SIG-M5 (cell line): ENCODE results near the gene IGF1.
"Not testable (repeated sequence)": the region's sequence is repeated elsewhere in the genome, so short reads cannot be mapped to it uniquely, and the experiment has no call there.

Experiments used
- DNase-seq: peaks from one replicate; lab custom pipeline; 2025; lab: John Stamatoyannopoulos, UW

The IGF1 gene

DNA sequence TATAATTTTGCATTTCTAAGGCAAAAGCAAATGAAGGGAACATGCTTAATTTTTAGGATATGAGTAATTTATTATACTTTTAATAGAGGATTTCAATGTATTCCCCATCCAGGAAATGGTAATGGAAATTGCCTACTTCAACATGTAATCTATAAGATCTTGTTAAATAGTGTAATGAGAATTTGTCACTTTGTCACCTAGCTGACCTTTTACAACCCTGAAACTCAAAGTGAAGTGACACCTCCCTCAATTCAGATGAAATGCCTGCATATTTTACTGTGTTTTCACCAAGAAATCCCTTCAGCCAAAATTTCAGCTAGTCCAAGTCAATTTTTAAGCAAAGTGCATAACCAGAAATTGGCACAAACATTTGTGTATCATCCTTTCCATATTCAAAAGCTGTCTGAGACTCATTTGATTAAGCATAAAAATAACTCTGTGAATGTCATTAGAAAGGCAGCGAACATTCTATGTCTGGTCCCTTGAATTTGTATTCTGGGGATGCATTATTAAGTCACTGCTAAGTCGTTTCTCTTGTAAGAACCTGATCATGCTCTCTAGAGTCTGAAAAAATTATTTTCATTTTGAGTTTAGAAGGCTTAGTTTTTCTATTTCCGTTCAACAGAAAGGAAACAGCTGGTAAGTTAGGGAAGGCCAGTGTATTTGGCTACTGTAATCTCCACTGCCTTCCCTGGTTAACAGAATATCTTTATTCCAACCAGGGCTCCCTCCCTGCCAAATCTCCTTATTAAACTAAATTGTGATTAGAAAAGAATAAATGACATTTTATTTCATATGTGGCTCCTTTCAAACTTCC is 100.8 kb downstream of the IGF1 start:
- no peak for DNase-seq

DNA sequence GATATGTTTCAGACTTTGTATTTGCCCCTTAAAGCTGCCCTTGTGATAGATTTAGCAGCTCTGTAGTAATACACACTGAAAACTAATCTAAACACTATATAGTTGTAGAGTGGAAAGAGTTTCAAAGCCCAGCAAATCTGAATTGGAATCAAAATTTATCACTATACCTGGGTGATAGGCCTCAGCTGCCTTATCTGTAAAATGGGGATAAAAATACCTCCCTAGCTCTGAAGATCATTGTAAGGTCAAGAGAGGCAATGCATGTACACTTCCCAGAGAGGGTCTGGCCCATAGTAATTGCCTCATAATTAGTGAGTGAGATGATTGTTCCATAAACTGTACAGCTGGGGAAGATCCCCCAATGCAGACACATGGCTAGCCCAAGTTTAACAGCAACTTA is 103.6 kb downstream of the IGF1 start:
- DNase-seq: no peak

DNA sequence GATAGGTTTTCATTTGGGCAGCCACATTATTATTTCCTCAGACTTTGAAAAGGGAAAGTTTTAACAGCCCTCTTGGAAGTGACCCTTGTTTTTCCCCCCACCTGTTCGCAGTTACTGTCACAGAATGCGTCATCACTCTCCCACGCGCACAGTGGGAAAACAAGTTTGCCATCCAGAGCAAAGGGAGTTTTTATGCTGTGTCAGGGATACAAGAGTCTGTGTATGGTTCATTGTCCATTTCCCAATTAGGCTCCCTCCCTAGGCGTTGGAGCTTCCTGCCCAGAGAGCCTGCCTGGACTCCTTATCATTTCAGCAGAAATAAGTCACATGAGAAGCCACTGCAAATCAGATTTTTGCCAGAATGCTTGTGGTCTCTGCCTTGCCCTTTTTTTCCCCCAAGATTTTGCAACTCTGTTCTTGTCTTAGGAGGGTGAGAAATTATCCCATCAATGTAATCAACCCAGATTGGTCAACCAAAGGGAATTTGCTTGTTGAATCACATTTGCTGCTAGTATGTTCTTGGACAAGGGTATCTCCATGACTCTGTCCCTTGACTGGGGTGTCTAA is 104.1 kb downstream of the IGF1 start:
- DNase-seq: no peak

DNA sequence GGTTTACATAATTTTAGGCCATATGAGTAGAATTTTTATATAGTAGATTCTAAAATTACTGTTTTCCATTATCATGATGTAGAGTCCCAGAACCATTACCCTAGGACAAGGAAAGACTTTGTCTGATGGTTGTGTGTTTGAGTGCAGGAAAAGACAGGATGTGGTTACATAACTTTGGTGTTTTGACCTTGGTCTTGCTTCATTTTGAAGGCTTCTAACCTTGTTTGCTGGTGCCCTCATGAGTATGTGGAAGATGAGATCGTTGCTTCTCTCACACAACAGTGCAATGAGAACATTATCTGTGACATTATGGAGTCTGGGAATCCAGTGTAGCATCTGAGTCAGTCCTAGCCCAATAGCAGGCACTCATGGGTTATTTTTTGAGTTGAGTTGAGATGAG is 106.2 kb downstream of the IGF1 start:
- DNase-seq: no peak

DNA sequence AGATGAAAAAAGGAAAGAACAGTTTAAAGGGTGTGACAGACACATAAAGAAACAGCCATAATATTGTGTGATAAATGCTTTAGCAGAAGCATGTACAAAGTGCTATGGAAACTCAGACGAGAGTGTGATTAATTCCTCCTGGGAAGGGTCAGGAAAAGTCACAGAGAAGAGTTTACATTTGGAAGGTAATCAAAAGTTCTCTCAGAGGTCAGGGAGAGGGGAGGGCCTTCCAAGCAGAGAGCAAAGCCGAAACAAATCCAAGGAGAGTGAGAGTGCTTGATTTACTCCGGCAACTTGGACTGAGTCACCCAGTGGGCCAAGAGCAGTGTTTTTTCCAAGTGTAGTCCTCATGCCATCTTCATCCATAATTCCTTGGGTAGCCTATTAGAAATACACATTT is 108.3 kb downstream of the IGF1 start:
- no peak for DNase-seq

DNA sequence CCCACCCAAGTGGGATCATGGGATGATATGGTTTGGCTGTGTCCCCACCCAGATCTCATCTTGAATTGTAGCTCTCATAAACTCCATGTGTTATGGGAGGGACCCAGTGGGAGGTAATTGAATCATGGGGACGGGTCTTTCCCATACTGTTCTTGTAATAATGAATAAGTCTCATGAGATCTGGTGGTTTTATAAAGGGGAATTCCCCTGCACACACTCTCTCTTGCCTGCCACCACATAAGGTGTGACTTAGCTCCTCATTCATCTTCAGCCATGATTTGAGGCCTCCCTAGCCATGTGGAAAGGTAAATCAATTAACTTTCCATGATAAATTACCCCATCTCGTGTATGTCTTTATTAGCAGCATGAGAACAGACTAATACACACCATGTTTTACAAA is 109.2 kb downstream of the IGF1 start:
- no peak for DNase-seq

DNA sequence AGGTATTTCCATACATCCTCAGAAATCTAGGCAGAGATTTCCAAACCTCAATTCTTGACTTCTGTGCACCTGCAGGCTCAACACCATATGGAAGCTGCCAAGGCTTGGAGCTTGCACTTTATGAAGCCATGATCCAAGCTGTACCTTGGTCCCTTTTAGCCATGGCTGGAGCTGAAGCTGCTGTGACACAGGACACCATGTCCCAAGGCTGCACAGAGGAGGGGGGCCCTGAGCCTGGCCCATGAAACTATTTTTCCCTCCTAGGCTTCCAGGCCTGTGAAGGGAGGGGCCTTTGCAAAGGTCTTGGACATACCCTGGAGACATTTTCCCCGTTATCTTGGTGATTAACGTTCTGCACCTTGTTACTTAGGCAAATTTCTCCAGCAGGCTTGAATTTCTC is 110.5 kb downstream of the IGF1 start:
- no peak for DNase-seq

DNA sequence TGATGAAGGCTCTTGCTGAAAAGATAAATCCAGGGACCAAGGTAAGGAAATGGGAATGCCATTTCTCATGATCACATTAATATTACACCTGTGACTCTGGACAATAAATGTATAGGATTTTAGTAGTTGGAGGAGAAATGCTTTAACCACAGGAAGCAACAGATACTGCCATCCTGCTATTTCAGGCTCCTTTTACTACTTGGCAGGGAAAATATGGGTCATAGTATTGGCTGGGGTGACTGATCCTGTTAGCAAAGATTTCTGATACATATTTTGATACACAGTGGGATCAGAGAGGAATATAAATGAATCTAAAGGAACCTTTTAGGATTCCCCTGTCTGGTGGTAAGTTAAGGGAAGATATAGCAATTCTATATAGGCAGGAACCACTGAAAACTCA is 115.0 kb downstream of the IGF1 start:
- DNase-seq: no peak

DNA sequence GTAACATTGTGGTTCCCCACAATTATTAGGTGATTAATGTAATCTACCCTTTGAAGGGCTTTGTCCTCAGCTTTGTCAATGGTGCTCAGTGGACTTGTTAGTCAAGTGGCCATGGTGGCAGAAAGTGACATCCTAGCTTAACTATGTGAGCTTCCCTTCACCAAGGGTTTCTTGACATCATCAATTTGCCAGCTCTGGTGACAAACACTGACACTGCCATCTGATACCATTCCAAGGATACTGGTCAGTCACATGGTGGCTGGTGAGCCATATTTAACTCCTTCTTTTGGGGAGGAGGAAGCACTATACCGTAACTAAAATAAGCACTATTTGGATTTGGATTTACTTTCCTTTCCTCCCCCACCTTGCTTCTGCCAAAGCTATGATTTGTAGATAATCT is 115.7 kb downstream of the IGF1 start:
- DNase-seq: no peak

DNA sequence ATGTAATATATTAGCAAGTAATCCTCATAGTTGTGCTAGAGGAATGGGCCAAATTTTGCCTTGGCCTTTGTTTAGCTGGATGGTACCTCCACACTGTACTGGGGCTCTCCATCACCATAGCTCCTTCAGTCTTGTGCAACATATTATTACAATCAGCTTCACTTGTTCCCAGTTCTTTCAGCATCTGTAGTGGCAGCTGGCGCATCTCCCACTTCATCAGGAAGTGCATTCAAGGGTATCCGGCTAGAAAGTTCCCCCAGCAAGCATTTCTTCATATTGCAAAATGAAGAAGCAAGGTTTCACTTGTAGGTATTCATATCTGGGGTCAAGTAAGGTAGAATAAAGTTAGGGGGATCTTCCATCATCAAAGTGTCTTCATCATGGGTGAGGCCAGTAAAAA is 123.7 kb downstream of the IGF1 start:
- no peak for DNase-seq

DNA sequence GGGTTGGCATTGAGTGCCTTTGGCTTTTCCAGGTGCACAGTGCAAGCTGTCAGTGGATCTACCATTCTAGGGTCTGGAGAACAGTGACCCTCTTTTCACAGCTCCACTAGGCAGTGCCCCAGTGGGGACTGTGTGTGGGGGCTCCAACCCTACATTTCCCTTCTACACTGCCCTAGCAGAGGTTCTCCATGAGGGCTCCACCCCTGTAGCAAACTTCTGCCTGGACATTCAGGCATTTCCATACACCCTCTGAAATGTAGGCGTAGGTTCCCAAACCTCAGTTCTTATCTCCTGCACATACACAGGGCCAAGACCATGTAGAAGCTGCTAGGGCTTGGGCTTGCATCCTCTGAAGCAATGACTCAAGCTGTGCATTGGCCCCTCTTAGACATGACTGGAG is 126.1 kb downstream of the IGF1 start:
- not testable (repeated sequence) for DNase-seq

DNA sequence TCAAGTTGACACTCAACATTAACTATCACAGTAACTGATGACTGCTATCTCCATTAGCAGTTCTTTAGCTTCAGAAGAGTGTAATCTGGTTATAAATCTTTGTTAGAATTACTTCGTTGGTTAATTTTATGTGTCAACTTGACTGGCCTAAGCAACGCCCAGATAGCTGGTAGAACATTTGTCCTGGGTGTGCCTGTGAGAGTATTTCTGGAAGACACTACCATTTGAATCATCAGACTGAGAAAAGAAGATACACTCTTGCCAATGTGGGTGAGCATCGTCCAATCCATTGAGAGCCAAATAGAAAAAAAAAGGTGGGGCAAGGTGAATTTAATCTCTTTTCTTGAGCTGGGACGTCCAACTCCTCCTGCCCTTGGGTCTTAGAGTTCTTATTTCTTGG is 129.0 kb downstream of the IGF1 start:
- DNase-seq: no peak

DNA sequence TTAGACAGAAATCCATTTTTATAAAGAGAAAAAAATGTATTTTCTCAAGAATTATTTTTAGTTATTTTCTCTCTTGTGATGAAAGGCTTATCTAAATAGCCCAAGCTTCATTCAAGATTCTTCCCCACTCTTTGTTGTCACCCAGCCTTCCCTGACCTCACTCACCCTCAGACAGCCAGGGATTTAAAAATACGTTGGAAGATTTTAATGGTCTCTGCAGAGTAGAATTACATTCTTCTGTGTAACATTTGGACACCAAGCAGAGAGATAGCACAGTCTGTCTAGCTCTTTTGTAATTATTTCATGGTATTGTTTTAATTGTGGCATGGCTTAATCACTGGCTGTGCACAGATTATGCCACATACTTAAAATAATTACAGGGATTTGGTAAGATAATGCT is 130.3 kb downstream of the IGF1 start:
- no peak for DNase-seq

DNA sequence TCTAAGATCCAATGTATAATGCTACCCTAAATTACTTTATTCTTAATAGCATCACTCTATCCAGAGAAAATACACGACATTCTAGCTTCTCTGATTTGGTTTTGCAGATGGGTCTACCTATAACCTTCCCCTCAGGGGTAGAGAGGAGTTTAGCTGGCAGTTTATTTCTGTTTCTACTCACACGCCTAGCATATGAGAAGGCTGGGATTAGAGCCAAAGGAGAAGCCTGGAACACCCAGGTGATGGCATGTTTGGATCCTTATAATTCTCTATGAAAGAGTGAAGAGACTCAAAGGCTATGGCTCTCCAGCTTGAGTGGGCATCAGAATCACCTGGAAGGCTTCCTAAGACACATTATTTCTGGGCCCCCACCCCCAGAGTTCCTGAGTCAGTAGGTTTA is 131.3 kb downstream of the IGF1 start:
- DNase-seq: no peak

DNA sequence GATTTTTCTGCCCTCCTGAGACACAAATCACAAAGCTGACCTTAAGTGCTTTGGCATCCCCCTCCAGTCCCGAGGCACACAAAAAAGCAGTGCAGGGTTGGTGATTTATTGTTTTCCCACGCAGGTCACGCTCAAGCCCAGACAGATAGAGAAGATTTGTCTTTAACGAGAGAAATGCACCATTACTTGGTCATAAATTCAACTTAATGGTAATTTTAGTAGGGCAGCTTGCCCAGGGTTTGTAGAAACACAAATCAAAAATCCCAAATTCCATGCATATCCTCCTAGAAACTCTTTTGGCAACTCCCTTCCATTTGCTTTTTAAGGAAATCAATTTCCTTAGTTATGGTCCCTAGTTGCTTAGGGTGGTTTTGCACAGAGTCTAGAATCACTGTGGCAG is 132.6 kb downstream of the IGF1 start:
- no peak for DNase-seq
